Measurements from ENCODE around the gene LDLRAD3.

Gene LDLRAD3

DNA sequence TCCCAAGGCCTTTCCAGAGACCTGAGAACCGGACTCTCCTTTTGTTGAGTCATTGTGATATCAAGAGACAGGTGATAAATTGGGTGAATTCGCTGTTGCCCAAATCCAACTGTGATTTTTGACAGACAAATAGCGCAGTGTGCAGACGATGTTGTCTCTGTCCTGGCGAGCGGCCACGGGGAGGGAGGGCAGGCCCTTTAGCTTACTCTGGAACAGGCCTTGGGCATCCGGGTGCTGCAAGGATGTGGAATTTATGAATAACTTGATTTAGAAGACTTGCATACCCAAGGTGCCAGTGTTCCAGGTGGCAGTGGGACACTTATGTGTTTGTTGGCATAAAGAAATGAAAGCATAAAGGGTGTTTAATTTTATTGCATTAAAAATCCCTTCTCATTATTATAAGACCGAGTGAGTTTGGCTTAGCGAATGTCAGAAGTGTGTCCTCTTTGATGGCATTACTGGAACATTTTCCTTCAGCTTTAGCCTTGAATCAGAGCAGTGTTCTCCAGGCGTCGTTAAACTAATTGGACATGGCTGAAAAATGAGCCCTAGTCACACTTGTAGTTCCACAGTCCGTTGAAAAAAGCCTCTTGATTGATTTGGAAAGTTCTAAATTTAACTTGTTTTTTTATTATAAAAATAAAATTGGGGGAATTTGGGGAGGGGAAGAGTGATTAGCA lies 9.4 kb downstream of the LDLRAD3 start:
- in situ Hi-C loops (cut with HindIII; ENCODE audit: low sequenced_read_pairs): loop anchor here (10.0 kb wide), 1 partner anchor 52 kb away; no protein-coding TSS in a partner anchor

DNA sequence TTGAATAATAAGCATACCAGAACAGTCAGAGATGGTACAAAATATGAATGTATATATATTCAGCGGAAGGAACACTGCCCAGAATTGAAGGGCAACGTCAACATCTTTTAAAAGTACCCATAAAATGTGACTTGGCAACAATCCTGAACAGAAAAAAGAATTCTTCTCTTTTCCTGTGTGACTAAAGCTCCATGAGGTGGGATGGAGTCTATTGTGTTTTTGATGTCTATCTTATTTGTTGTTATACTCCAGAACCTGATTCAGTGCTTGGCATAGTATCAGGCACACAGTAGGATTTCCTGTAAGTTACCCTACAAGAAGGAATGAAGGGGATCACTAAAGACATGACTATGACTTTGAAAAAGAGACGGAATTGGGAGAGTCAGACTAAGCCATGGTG lies 10.3 kb downstream of the LDLRAD3 start:
- in situ Hi-C loops (cut with HindIII; ENCODE audit: low sequenced_read_pairs): loop anchor here (10.0 kb wide), 1 partner anchor 51 kb away; no protein-coding TSS in a partner anchor

DNA sequence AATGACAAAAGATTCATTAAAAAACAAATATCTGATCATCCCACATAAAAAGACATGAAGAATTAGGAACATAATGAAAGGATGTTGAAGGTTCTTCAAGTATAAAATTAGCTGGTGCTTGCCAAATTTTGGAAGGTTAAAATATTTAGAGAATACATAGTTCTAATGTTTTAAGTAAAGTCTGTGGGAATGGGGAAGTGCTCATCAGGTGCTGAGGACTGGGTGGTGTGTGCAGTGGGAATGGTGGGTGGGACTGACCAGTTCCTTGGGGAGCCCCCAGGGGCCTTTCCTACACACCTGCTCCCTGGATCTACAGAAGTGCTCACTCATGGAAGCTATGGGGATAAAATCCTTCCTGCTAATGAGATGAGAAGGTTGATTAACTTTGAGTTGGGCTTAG lies 11.8 kb downstream of the LDLRAD3 start:
- in situ Hi-C loops (cut with HindIII; ENCODE audit: low sequenced_read_pairs): loop anchor here (10.0 kb wide), 1 partner anchor 49 kb away; no protein-coding TSS in a partner anchor

DNA sequence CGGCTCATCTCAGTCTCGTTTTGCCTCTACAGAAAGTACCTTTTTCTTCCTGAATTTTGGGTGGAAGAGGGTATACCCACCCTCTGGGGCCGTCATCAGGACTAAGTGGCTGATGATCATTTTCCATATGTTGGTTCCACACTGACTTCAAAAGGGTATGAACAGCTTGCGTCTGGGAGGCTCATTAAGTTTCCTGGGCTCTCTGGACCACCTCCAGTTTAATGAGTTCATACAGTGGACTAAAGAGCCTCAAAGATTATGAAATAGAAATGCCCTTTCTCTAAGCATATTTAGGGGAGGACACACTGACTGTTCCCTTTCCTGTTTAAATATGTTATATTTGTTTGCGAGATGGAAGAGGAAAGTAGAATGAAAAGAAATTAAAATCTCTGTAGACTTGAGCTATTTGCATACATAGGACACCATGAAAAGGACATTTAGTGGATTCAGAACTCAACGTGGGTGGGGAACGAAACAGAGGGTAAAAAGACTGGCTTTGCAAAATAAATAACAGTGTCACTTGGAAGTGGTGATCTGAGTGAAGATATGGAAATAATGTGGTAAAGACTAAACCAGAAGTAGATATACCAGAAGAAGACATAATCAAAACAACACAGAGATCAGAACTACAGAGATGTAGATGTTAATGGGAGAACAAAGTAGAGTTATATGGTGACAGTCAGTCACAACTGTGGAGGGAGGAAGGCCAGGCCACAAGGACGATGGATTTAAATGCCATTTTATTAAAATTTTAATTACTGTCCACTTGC lies 18.7 kb downstream of the LDLRAD3 start:
- in situ Hi-C loops (cut with HindIII; ENCODE audit: low sequenced_read_pairs): no loop called here

DNA sequence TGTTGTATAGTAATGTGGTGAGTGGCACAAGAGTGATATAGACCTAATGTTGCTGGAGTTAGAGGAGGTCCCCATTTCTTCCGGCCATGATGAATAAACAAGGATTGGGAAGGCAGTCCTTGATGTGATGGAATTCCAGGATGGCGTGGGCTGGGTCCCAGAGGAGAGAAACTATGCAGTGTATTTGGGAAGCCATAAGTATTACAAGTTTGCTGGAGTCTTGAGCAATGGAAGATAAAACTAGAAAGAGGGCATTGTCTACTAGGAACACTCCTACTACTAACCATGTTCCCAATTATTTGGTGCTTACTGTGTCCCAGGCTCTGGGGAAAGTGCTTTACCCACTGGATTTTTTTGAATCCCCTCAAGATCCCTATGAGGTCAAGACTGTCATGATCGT lies 20.0 kb downstream of the LDLRAD3 start:
- in situ Hi-C loops (cut with HindIII; ENCODE audit: low sequenced_read_pairs): no loop called here

DNA sequence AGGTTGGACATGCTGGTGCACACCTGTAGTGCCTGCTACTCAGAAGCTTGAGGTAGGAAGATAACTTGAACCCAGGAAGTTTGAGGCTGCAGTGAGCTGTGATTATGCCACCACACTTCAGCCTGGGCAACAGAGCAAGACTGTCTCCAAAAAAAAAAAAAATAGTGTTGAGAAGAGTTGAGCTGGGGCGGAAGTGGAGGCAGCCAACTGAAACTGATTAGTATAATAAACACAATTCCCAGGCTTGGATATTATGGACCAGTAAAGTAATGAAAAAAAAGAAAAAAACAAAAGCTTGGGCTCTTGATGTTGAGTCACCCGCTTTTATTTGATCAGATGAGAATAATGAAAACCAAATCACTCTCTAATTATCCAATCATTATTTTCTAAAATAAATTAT lies 21.0 kb downstream of the LDLRAD3 start:
- in situ Hi-C loops (cut with HindIII; ENCODE audit: low sequenced_read_pairs): no loop called here

DNA sequence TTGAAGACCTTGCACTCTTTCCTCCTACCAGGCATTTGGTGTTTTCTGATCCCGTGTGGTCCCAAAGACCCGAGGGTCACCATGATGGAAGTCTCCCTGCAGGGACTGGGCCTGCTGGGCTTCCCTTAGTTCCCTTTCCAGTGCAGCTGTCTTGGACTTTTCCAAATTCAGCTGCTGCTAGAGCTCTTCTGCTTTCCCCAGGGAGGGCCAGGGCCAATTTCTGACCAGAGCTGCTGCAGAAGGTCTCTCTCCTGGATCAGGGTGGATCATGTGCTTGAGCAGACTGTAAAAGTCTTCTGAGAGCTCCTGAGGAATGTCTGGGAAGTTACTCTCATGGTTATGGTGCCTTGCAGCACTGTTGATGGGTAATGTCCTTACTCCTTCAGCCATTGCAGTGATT lies 23.2 kb downstream of the LDLRAD3 start:
- in situ Hi-C loops (cut with HindIII; ENCODE audit: low sequenced_read_pairs): no loop called here

DNA sequence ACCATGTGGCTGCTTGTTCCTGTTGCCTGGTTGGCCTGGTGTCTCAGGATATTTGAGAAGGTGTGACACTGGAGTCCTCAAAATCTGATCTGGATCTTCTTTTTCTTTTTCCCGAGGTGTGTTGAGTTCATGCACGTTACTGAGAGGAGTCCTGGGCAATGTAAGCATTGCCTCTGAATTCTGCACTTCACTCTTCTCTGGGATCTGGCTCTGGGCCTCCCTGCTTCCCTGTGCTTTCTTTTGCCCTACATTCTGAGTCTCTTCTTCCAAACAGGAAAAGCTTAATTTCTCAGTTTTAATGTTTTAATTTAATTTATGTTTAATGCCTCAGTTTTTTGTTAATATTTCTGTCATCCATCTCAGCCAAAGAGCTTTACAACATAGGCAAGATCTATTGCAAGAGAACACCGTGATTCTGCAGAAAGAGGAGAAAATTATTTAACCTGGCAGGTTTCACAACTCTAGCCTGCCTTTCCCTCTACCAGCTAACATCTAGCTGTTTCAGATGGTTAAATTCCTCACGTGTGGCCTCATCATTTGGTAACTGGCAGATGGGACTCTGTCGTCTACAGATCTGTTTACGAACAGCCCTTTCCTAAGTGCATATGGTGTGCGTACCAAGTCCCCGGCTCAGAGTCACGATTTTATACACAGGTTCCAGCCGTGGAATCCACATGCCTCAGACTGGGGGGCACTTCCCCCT lies 24.7 kb downstream of the LDLRAD3 start:
- in situ Hi-C loops (cut with HindIII; ENCODE audit: low sequenced_read_pairs): no loop called here

DNA sequence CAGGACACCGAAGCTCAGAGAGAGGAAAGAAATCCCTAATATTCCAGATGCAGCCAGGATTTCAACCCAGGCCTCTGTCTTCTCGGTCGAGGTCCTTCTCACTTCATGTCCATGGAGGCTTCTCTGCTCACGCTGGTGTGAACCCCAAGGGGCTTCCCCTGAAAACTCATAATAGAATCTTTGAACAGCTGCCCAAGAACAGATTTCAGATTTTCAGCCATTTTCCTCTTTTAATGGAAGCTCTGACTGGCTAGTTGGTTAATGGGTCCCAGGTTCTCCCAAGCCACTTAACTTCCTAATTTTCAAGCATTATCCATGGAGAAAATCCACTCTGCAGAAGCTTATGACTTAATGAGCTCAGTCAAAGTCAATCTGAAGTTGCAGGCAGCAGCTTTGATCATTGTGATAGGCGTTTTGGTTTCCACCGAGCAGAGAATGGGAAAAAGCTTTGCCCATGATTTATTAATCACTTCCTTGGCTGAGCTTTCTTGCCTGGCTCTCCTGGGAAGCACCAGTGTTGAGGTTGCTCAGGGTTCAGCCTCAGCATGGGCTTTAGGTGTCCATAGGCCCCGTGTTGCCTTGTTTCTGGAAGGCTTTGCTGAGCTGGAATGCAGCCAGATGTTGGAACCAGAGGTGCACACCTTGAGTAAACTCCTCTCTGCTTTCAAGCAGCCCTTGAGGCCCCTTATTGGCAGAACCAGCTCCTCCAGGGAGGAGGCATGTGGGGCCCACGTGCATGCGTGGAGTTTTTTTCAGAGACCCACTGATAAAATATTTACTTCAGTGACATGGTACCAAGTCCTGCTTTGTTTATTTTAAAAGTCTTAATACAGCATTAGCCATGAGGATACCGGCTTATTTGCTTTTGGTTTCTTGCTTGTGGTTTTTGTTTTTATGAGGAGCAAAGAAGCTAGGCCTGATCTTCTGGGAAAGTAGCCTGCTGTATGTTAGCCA lies 25.5 kb downstream of the LDLRAD3 start:
- in situ Hi-C loops (cut with HindIII; ENCODE audit: low sequenced_read_pairs): no loop called here

DNA sequence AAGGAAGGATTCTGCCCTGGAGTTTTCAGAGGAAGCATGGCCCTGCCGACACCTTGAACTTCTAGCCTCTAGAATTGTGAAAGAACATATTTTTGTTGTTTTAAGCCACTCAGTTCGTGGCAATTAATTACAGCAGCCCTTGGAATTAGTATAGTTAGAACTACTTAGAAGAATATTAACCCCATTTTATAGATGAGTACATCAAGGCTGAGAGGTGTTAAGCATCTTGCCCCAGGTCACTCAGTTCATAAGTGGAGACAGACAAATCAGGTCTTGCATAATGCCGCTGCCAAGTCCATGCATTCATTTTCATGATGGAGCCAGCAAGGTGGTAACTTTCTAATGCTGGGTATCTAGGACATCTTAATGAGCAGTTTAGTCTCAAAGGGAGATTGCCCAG lies 26.6 kb downstream of the LDLRAD3 start:
- in situ Hi-C loops (cut with HindIII; ENCODE audit: low sequenced_read_pairs): no loop called here

DNA sequence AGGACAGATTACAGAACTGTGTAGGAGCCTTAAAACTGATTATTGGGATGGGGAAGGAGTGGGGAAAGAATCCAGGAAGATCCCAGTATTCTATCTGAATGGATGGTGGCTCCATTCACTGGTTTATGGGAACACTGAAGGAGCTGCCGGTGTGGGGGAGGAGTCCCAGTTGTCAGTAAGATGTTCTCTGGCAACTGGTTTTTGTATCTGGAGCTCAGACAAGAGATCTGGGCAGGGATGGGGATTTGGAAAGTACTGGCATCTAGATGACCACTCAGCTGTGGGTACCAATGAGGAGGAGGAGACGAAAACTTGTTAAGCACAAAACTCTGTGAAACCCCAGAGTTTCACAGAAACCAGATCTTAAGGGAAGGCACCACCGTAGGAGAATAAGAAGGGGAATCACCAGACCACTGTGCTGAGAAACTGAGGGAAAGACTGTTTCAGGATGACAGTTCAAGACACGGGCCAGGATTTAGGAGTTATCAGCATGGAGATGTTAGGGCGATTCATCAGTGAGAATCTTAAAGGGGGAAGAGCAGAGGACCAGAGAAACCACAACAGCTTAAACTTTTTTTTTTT lies 28.1 kb downstream of the LDLRAD3 start:
- in situ Hi-C loops (cut with HindIII; ENCODE audit: low sequenced_read_pairs): no loop called here

DNA sequence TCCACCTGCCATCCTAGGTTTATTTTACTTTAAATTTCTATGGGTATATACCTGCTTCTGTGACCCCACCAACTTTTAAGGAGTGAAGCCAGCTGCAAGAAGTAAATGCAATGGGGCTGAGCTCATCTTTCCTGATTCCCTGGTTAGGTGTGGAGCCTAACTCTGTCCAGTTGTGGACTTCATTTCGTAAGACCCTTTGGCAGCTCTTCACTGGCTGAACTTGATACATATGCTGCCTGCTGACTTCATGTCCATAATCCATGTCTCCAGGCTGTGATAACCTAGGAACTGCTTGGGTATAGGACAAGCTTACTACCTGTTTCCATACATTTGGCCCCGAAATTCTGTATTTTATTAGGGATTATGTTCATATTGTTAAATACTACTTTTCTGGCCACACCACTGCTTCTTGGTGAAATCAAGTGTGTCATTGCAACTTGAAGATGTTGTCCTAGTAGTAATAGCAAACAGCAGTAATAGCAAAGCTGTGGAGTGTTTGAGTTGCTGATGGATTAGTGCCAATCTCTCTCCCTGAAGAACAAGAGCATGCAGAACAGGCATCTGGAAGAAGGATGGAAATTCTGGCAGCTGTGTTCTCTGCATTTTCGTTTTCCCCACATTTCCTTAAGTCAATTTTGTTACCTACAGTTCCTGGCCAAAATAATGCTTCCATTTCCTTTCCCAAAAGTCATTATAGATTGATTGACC lies 31.2 kb downstream of the LDLRAD3 start:
- in situ Hi-C loops (cut with HindIII; ENCODE audit: low sequenced_read_pairs): no loop called here

DNA sequence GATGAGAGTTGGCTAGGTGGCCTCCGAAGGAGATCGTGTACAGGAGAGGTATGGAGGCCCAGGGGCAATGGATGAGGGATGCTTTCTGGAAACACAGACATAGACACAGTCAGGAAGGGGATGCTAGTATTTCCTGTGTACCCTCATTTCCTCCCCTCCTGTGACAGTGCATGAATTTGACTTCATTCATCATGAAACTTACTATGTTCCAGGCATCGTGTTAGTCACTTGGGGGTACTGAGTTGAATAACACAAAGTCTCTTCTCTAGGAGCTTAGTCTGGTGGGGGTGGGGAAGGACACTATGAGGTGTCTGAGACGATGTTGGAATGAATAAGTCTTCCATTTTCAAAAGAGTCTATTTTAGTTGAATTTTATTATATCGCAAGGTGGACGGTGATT lies 32.6 kb downstream of the LDLRAD3 start:
- in situ Hi-C loops (cut with HindIII; ENCODE audit: low sequenced_read_pairs): no loop called here

DNA sequence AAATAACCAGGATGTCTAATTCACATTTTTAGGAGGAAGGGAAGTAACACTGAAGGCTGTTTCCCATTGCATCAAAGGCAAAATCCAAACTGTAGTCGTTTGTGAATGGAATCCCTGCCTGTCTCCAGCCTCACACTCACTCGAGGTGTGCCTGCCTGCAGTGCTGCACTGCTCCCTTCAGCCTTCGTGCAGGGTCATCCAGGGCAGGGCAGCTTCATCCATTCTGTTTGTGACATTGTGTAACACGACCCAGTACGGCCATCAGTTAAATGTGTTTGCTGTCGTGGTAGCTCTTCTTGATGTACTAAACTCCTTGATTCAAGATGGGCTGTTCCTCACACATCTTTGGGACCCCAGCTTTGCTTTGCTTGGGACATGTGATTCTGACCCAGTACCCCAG lies 34.3 kb downstream of the LDLRAD3 start:
- in situ Hi-C loops (cut with HindIII; ENCODE audit: low sequenced_read_pairs): no loop called here

DNA sequence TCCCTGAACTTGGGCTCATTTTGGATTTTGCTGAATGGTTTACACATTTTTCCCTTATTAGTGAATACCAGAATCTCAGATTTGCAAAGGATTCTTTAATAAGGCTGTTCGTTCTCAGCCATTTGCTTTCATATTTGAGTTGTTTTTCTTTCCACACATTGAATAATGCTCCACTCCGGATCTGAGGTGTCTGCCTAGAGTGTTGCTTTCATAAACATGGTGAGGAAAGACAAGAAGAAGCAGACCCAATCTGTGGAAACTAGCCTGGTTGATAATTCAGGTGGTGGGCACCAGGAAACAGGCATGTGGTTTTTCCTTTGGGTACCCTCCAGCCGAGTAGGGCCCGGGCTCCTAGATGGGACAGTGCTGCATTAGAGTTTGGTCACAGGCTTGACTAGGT lies 35.0 kb downstream of the LDLRAD3 start:
- in situ Hi-C loops (cut with HindIII; ENCODE audit: low sequenced_read_pairs): no loop called here

DNA sequence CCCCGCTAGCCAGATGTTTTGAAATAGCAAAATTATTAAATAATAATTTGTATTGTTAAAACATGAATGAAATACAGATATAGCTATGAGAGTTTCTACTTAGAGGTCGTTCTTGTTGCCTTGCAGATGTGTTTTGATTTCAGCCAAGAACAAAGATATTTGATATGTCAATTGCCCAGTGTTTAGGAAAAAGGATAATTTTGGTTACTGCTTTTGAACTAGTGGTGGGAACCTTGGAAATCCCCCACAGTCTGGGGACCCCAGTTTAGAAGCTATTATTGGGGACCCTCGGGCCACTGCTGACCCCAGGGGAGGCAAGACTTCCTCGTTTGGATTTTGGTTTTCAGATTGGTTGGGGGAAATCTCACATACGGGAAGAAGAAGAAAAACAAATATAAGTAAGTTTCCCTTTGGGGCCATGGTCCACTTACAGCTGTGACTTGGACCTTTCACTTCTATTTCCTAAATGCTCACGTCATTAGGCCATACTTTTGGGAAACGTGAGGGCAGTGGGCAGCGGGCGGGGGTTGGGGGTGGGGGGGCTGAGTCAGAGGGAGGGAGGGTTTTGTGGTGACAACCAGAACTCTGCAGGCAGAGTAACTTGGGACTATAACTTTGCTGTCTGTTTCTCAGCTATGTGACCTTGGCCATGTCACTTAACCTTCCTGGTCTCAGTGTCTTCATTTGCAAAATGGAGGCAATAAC lies 37.0 kb downstream of the LDLRAD3 start:
- in situ Hi-C loops (cut with HindIII; ENCODE audit: low sequenced_read_pairs): no loop called here

DNA sequence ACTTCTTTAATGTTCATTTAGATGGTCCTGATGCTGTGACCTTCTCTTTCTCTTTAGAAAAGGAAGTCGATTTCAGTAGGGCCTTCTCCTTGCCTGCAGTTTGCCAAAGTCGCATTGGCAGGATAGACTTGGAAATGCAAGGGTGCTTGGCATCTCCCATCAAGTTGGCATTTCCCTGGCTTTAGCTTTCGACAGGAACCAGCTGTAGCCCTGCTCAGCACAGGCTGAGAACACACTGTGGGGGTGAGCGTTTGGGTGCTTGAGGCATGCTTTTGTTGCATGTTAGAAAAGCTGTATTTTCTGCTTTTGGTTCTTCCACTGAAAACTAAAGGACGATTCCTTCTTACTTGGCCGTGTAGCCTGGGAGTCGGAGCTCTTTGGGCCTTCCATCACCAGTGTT lies 37.7 kb downstream of the LDLRAD3 start:
- in situ Hi-C loops (cut with HindIII; ENCODE audit: low sequenced_read_pairs): no loop called here

DNA sequence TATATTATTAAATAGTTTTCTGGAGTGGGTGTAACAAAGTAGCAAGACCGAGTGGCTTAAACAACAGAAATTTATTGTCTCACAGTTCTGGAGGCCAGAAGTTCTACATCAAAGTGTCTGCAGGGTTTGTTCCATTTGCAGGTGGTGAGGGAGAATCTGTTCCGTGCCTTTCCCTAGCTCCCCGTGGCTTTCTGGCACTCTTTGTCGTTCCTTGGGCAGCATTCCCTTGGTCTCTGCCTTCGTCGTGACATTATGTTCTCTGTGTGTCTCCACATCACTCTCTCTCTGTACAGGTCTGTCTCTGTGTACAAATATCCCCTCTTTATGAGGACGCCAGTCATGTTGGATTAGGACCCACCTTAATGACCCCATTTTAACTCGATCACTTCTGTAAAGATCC lies 38.2 kb downstream of the LDLRAD3 start:
- in situ Hi-C loops (cut with HindIII; ENCODE audit: low sequenced_read_pairs): no loop called here

DNA sequence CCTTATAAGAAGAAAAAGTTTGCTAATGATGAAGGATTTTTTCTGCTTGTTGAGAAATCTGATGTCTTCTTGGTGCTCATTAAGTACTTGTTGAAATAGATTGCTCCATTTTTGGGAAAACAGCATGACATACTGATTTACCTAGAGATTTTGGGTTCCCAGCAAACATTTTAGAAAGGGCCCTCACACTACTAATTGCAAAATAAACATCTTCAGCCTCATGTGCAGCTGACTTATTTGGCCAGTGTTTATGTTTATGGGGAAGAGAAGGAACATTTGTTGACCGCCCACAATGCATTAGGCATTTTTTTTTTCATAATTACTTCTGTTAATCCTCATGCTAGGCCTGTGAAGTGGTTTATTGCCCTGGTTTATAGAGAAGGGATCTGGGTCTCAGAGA lies 40.1 kb downstream of the LDLRAD3 start:
- in situ Hi-C loops (cut with HindIII; ENCODE audit: low sequenced_read_pairs): no loop called here
